ENCODE measurements around the gene SUPT20H. TPM values are rescaled to one million over a fixed set of nuclear protein-coding genes. Genes with fewer than 3 reads are reported as not detected.

Gene SUPT20H
- total and polyA plus RNA-seq, 2 experiments from 2014 or later = 47.5 to 58.3 TPM

GRCh38 chr13:37049810-37050209, 9.7 kb downstream of the SUPT20H start:
- Histone ChIP-seq H3K79me2 (peaks cover 63% of the 10 kb centered on the region), H3K4me2 (no peak overlapping the region), H3K27me3 (no peaks in the 10 kb centered on the region), H3K4me1 (ENCODE audit: insufficient read depth) (no peaks in the 10 kb centered on the region), H3K27ac (no peak overlapping the region), H4K20me1 (ENCODE audit: insufficient read depth, poor library complexity, severe bottlenecking) (peaks cover 48% of the 10 kb centered on the region), H3K4me3 (no peak overlapping the region), H3K9me3 (ENCODE audit: low read depth) (no peaks in the 10 kb centered on the region), H3K36me3 (replicated peaks; ENCODE audit: insufficient read depth, low read depth) (no peaks in the 10 kb centered on the region), H3K9me2 (replicated peaks; ENCODE audit: insufficient read depth) (no peaks in the 10 kb centered on the region), H2AFZ (no peak overlapping the region)
- TF ChIP-seq CTCF (IDR thresholded peaks at IDR 0.05; ENCODE audit: poor library complexity) = no peak
- TF ChIP-seq EZH2 (IDR thresholded peaks at IDR 0.05; ENCODE audit: borderline replicate concordance) = no peak
- no peak for TF ChIP-seq EZH2phosphoT487 (IDR thresholded peaks at IDR 0.05; ENCODE audit: low read depth, severe bottlenecking, unreplicated experiment)
- WGBS (ENCODE audit: low lambda C conversion rate, missing lambda C conversion rate) = 79% methylated on average over 1 of the region's 1 CpG
- DNase-seq (ENCODE audit: low spot score) = no peak

GRCh38 chr13:37047846-37048245, 11.6 kb downstream of the SUPT20H start:
- Histone ChIP-seq H3K4me3 (no peak overlapping the region), H3K4me1 (ENCODE audit: insufficient read depth) (no peaks in the 10 kb centered on the region), H2AFZ (no peak overlapping the region), H4K20me1 (ENCODE audit: insufficient read depth, poor library complexity, severe bottlenecking) (peaks cover 44% of the 10 kb centered on the region), H3K36me3 (replicated peaks; ENCODE audit: insufficient read depth, low read depth) (no peaks in the 10 kb centered on the region), H3K9me2 (replicated peaks; ENCODE audit: insufficient read depth) (no peaks in the 10 kb centered on the region), H3K9me3 (ENCODE audit: low read depth) (no peaks in the 10 kb centered on the region), H3K4me2 (no peak overlapping the region), H3K27me3 (no peaks in the 10 kb centered on the region), H3K27ac (no peak overlapping the region), H3K79me2 (peaks cover 52% of the 10 kb centered on the region)
- 88% methylated on average over 3 of the region's 3 CpGs for WGBS (ENCODE audit: low lambda C conversion rate, missing lambda C conversion rate)
- DNase-seq (ENCODE audit: low spot score) = no peak
- TF ChIP-seq EZH2phosphoT487 (IDR thresholded peaks at IDR 0.05; ENCODE audit: low read depth, severe bottlenecking, unreplicated experiment) = no peak

GRCh38 chr13:37047032-37047431, 12.5 kb downstream of the SUPT20H start:
- 57% methylated on average over 2 of the region's 2 CpGs for WGBS (ENCODE audit: low lambda C conversion rate, missing lambda C conversion rate)
- peaks cover 43% of the 10 kb centered on the region for H3K79me2 ChIP-seq

GRCh38 chr13:37046062-37046461, 13.4 kb downstream of the SUPT20H start:
- no peak for TF ChIP-seq EZH2 (IDR thresholded peaks at IDR 0.05; ENCODE audit: borderline replicate concordance)
- TF ChIP-seq EZH2phosphoT487 (IDR thresholded peaks at IDR 0.05; ENCODE audit: low read depth, severe bottlenecking, unreplicated experiment) = no peak
- TF ChIP-seq CTCF (IDR thresholded peaks at IDR 0.05; ENCODE audit: poor library complexity) = no peak
- no peak for DNase-seq (ENCODE audit: low spot score)
- Histone ChIP-seq H3K9me2 (replicated peaks; ENCODE audit: insufficient read depth) (no peaks in the 10 kb centered on the region), H3K9me3 (ENCODE audit: low read depth) (no peaks in the 10 kb centered on the region), H4K20me1 (ENCODE audit: insufficient read depth, poor library complexity, severe bottlenecking) (peaks cover 30% of the 10 kb centered on the region), H2AFZ (no peak overlapping the region), H3K36me3 (replicated peaks; ENCODE audit: insufficient read depth, low read depth) (no peaks in the 10 kb centered on the region), H3K4me1 (ENCODE audit: insufficient read depth) (no peaks in the 10 kb centered on the region), H3K4me3 (no peak overlapping the region), H3K27ac (no peak overlapping the region), H3K4me2 (no peak overlapping the region), H3K27me3 (no peaks in the 10 kb centered on the region), H3K79me2 (peaks cover 34% of the 10 kb centered on the region)
- WGBS (ENCODE audit: low lambda C conversion rate, missing lambda C conversion rate) = 100% methylated on average over 1 of the region's 1 CpG

More at GRCh38 chr13:37047032-37047431, 12.5 kb downstream of the SUPT20H start:
- no peak overlapping the region for H3K4me2 ChIP-seq
- H3K27me3 ChIP-seq = no peaks in the 10 kb centered on the region
- H3K36me3 ChIP-seq (replicated peaks; ENCODE audit: insufficient read depth, low read depth) = no peaks in the 10 kb centered on the region
- no peaks in the 10 kb centered on the region for H3K9me3 ChIP-seq (ENCODE audit: low read depth)
- no peak overlapping the region for H3K4me3 ChIP-seq
- no peaks in the 10 kb centered on the region for H3K9me2 ChIP-seq (replicated peaks; ENCODE audit: insufficient read depth)
- no peak overlapping the region for H3K27ac ChIP-seq
- no peak for DNase-seq (ENCODE audit: low spot score)
- H2AFZ ChIP-seq = no peak overlapping the region
- TF ChIP-seq EZH2 (IDR thresholded peaks at IDR 0.05; ENCODE audit: borderline replicate concordance) (no peak), CTCF (IDR thresholded peaks at IDR 0.05; ENCODE audit: poor library complexity) (no peak), EZH2phosphoT487 (IDR thresholded peaks at IDR 0.05; ENCODE audit: low read depth, severe bottlenecking, unreplicated experiment) (no peak)
- H4K20me1 ChIP-seq (ENCODE audit: insufficient read depth, poor library complexity, severe bottlenecking) = peaks cover 38% of the 10 kb centered on the region
- no peaks in the 10 kb centered on the region for H3K4me1 ChIP-seq (ENCODE audit: insufficient read depth)
